Fibroblast of lung (primary cell): Measurements from ENCODE around the gene KCTD6. TPM values are rescaled to one million over a fixed set of nuclear protein-coding genes. Genes with fewer than 3 reads are reported as not detected.

ENCODE experiments used
- DNase-seq, 2 donors: peaks; one replicate each; pipeline versions ENCODE4 v3.0.0 to v3.0.0-alpha.2; 2010; ENCODE audit warnings: low read depth in 2 of 2
- H2AFZ ChIP-seq: 2 replicates; pipeline ENCODE4 v1.5.1; 2012; ENCODE audit warnings: low read length, control low read depth, inconsistent platforms
- H3K27ac ChIP-seq: 2 replicates; pipeline ENCODE4 v1.5.1; 2011; ENCODE audit warnings: low read length, control low read depth; ENCODE audit not compliant: insufficient read depth
- H3K27me3 ChIP-seq: 2 replicates; pipeline ENCODE4 v1.5.1; 2011; ENCODE audit warnings: mild to moderate bottlenecking, low read length; ENCODE audit not compliant: control insufficient read depth, insufficient read depth
- H3K36me3 ChIP-seq: 2 replicates; pipeline ENCODE4 v1.5.1; 2011; ENCODE audit warnings: low read length; ENCODE audit not compliant: control insufficient read depth, insufficient read depth
- H3K4me1 ChIP-seq: 2 replicates; pipeline ENCODE4 v1.5.1; 2011; ENCODE audit warnings: low read length; ENCODE audit not compliant: control insufficient read depth, insufficient read depth; ENCODE audit errors: extremely low read depth
- H3K4me2 ChIP-seq: 2 replicates; pipeline ENCODE4 v1.5.1; 2011; ENCODE audit warnings: low read length, control low read depth; ENCODE audit not compliant: insufficient read depth; ENCODE audit errors: extremely low read depth
- H3K4me3 ChIP-seq, 4 experiments: fragments of 200-600 bp in 1 of 4; sonication (generic) in 1 of 4; replicated peaks in 1 of 4; 2 replicates each; pipeline ENCODE4 v1.5.1; 2011 to 2016; ENCODE audit warnings: low read length in 4 of 4, low read depth in 3 of 4, mild to moderate bottlenecking in 3 of 4, control low read depth in 2 of 4, inconsistent platforms in 1 of 4, mixed read lengths in 1 of 4; ENCODE audit not compliant: insufficient read depth in 1 of 4; ENCODE audit errors: control extremely low read depth in 1 of 4
- H3K79me2 ChIP-seq: 2 replicates; pipeline ENCODE4 v1.5.1; 2012; ENCODE audit warnings: mild to moderate bottlenecking, low read length, inconsistent platforms; ENCODE audit not compliant: control insufficient read depth, insufficient read depth
- H3K9ac ChIP-seq: 2 replicates; pipeline ENCODE4 v1.5.1; 2011; ENCODE audit warnings: mild to moderate bottlenecking, low read length, control low read depth; ENCODE audit not compliant: insufficient read depth
- H3K9me3 ChIP-seq: 2 replicates; pipeline ENCODE4 v1.5.1; 2012; ENCODE audit warnings: low read depth, low read length; ENCODE audit not compliant: control insufficient read depth, insufficient read depth
- H4K20me1 ChIP-seq: 2 replicates; pipeline ENCODE4 v1.5.1; 2011; ENCODE audit warnings: low read length; ENCODE audit not compliant: control insufficient read depth, insufficient read depth; ENCODE audit errors: extremely low read depth
- CTCF ChIP-seq, 2 donors: IDR thresholded peaks in 1 of 2; conservative IDR thresholded peaks in 1 of 2; 1 replicate in 1 of 2; 2 replicates in 1 of 2; pipeline ENCODE4 v1.5.1; 2011 to 2012; ENCODE audit warnings: low read length in 2 of 2, control low read depth in 1 of 2, inconsistent platforms in 1 of 2, low read depth in 1 of 2, mild to moderate bottlenecking in 1 of 2
- EZH2 ChIP-seq: IDR thresholded peaks from 2 replicates; pipeline ENCODE4 v1.5.1; 2012; ENCODE audit warnings: low read length, control low read depth, mild to moderate bottlenecking; ENCODE audit errors: missing control alignments
- polyA plus RNA-seq, 2 donors: library from polyadenylated mRNA; depleted of rRNA in 1 of 2; stranded (reverse) in 1 of 2; unstranded in 1 of 2; fragments of >200 nt; gene quantifications; 2 replicates each; pipeline ENCODE4 v1.2.1, GENCODE V29; 2011 to 2012; ENCODE audit warnings: missing spikeins in 1 of 2
- total RNA-seq: library from RNA; depleted of rRNA; stranded (reverse); fragments of >200 nt; gene quantifications from 2 replicates; pipeline ENCODE4 v1.2.1, GENCODE V29; 2014

KCTD6 gene
- total and polyA plus RNA-seq, 2 donors (not counting 1 experiment from before 2014, with no cell fraction given): 10.2 to 14.8 TPM

- no peaks in the 10 kb centered on the region for H3K27me3 ChIP-seq
- peaks cover 39% of the 10 kb centered on the region for H3K79me2 ChIP-seq
- H3K9ac ChIP-seq: no peak overlapping the region
- TF ChIP-seq EZH2 (no peak), CTCF (conservative IDR thresholded peaks at IDR 0.05 in 1 of 2, IDR thresholded peaks at IDR 0.05 in 1 of 2; ENCODE audit: low read depth in 1 of 2, low read length in 2 of 2) (no peak)
- H3K4me2 ChIP-seq: peak overlapping the region; percentile 95
- H3K36me3 ChIP-seq: no peaks in the 10 kb centered on the region
- no peak overlapping the region for H3K27ac ChIP-seq
- peaks cover 9% of the 10 kb centered on the region for H3K4me1 ChIP-seq
- H4K20me1 ChIP-seq: no peaks in the 10 kb centered on the region
- H3K4me3 ChIP-seq: peak overlapping the region in 2 of 4 experiments; percentile 3 to 87
- H2AFZ ChIP-seq: no peak overlapping the region
- H3K9me3 ChIP-seq: no peaks in the 10 kb centered on the region
- DNase-seq: no peak
Measured at GRCh38 chr3:58494107-58494506, 2.2 kb downstream of the KCTD6 start.

GRCh38 chr3:58495101-58495500 is 3.2 kb downstream of the KCTD6 start:
- Histone ChIP-seq H3K9me3 (no peaks in the 10 kb centered on the region), H3K36me3 (no peaks in the 10 kb centered on the region), H3K4me2 (no peak overlapping the region), H3K79me2 (peaks cover 43% of the 10 kb centered on the region), H2AFZ (no peak overlapping the region), H3K4me1 (peaks cover 9% of the 10 kb centered on the region), H3K9ac (no peak overlapping the region), H3K27me3 (no peaks in the 10 kb centered on the region), H3K4me3 (no peak overlapping the region), H3K27ac (no peak overlapping the region), H4K20me1 (no peaks in the 10 kb centered on the region)
- TF ChIP-seq CTCF (conservative IDR thresholded peaks at IDR 0.05 in 1 of 2, IDR thresholded peaks at IDR 0.05 in 1 of 2; ENCODE audit: low read depth in 1 of 2, low read length in 2 of 2): no peak
- TF ChIP-seq EZH2: no peak
- peak in 1 of 2 donors; percentile 67 for DNase-seq

- Histone ChIP-seq H3K4me2 (no peak overlapping the region), H4K20me1 (no peaks in the 10 kb centered on the region)
Measured at GRCh38 chr3:58496206-58496857, 4.4 kb downstream of the KCTD6 start.

More at GRCh38 chr3:58496206-58496857, 4.4 kb downstream of the KCTD6 start:
- H3K27me3 ChIP-seq: no peaks in the 10 kb centered on the region
- H3K9me3 ChIP-seq: no peaks in the 10 kb centered on the region
- DNase-seq: no peak
- no peaks in the 10 kb centered on the region for H3K36me3 ChIP-seq
- no peak overlapping the region for H3K27ac ChIP-seq
- no peak overlapping the region for H3K9ac ChIP-seq
- H2AFZ ChIP-seq: no peak overlapping the region
- no peak overlapping the region for H3K4me3 ChIP-seq
- TF ChIP-seq EZH2 (no peak), CTCF (conservative IDR thresholded peaks at IDR 0.05 in 1 of 2, IDR thresholded peaks at IDR 0.05 in 1 of 2; ENCODE audit: low read depth in 1 of 2, low read length in 2 of 2) (no peak)
- H3K79me2 ChIP-seq: peaks cover 46% of the 10 kb centered on the region
- H3K4me1 ChIP-seq: peaks cover 9% of the 10 kb centered on the region
